Endothelial cell of umbilical vein (primary cell): ENCODE measurements around the gene EPS8L2. TPM values are rescaled to one million over a fixed set of nuclear protein-coding genes. Genes with fewer than 3 reads are reported as not detected.

Experiments
- BruUV-seq: library from RNA; stranded (reverse); fragments of 400-500 nt; replicated peaks from 2 replicates; lab custom pipeline; 2021; lab: Mats Ljungman, UMichigan
- CTCF ChIA-PET: fragments of 300-600, 350-600 bp; sonication (Branson Sonifier 250); formaldehyde crosslinking; loops from one replicate; lab custom pipeline; 2021; ENCODE audit warnings: antibody characterized with exemption, inconsistent platforms; lab: Charles Lee
- POLR2A ChIA-PET: fragments of 300-600, 350-600 bp; sonication (Branson Sonifier 250); formaldehyde crosslinking; loops from one replicate; lab custom pipeline; 2021; ENCODE audit warnings: antibody characterized with exemption, inconsistent platforms; lab: Charles Lee
- DNase-seq: peaks from one replicate; pipeline ENCODE4 v3.0.0-alpha.2; 2011; ENCODE audit warnings: low read depth, low spot score
- FAIRE-seq: peaks from 2 replicates; lab custom pipeline; 2011; peaks lifted over from hg19 to GRCh38; lab: Jason Lieb, UNC
- H2AFZ ChIP-seq: 2 replicates; pipeline ENCODE4 v1.6.0; 2012; ENCODE audit warnings: low read depth, low read length, control low read depth, inconsistent platforms
- H3K27ac ChIP-seq: 2 replicates; pipeline ENCODE4 v1.5.1; 2011; ENCODE audit warnings: low read depth, mild to moderate bottlenecking, control low read depth, low read length, moderate library complexity; ENCODE audit not compliant: insufficient read depth
- H3K27me3 ChIP-seq, 2 experiments: 2 replicates each; pipeline versions ENCODE4 v1.6.0 to v1.6.1; 2011; ENCODE audit warnings: low read length in 2 of 2, mixed read lengths in 1 of 2; ENCODE audit not compliant: control insufficient read depth in 2 of 2, insufficient read depth in 2 of 2
- H3K36me3 ChIP-seq, 2 experiments: 2 replicates in 1 of 2; 3 replicates in 1 of 2; pipeline ENCODE4 v1.5.1; 2011; ENCODE audit warnings: low read length in 2 of 2, mild to moderate bottlenecking in 1 of 2, moderate library complexity in 1 of 2; ENCODE audit not compliant: control insufficient read depth in 2 of 2, insufficient read depth in 2 of 2; ENCODE audit errors: extremely low read depth in 1 of 2
- H3K4me1 ChIP-seq: 3 replicates; pipeline ENCODE4 v1.5.1; 2011; ENCODE audit warnings: mild to moderate bottlenecking, low read length; ENCODE audit not compliant: control insufficient read depth, insufficient read depth; ENCODE audit errors: extremely low read depth
- H3K4me2 ChIP-seq: 2 replicates; pipeline ENCODE4 v1.6.1; 2011; ENCODE audit warnings: low read length, control low read depth, mixed read lengths; ENCODE audit not compliant: insufficient read depth
- H3K4me3 ChIP-seq, 3 experiments: fragments of 200-600 bp in 1 of 3; sonication (generic), shearing (Covaris generic) in 1 of 3; replicated peaks in 1 of 3; 2 replicates each; pipeline ENCODE4 v1.5.1; 2011 to 2016; ENCODE audit warnings: control low read depth in 3 of 3, low read length in 3 of 3, mild to moderate bottlenecking in 2 of 3, inconsistent platforms in 1 of 3, low read depth in 1 of 3, moderate library complexity in 1 of 3; ENCODE audit not compliant: insufficient read depth in 1 of 3
- H3K79me2 ChIP-seq: 2 replicates; pipeline ENCODE4 v1.6.0; 2012; ENCODE audit warnings: low read length, inconsistent platforms; ENCODE audit not compliant: control insufficient read depth, insufficient read depth
- H3K9ac ChIP-seq: replicated peaks from 2 replicates; pipeline ENCODE3; 2011; ENCODE audit warnings: low read length, control low read depth; ENCODE audit not compliant: insufficient read depth; ENCODE audit errors: extremely low read depth
- H3K9me1 ChIP-seq: replicated peaks from 3 replicates; pipeline ENCODE4 v1.6.0; 2011; ENCODE audit warnings: mild to moderate bottlenecking, low read length; ENCODE audit not compliant: control insufficient read depth, insufficient read depth; ENCODE audit errors: extremely low read depth
- H3K9me3 ChIP-seq: replicated peaks from 2 replicates; pipeline ENCODE4 v1.5.1; 2012; ENCODE audit warnings: low read length, inconsistent platforms; ENCODE audit not compliant: control insufficient read depth, insufficient read depth
- H4K20me1 ChIP-seq: replicated peaks from 2 replicates; pipeline ENCODE3; 2011; ENCODE audit warnings: mild to moderate bottlenecking, low read length; ENCODE audit not compliant: control insufficient read depth, insufficient read depth; ENCODE audit errors: extremely low read depth
- CTCF ChIP-seq, 2 donors: IDR thresholded peaks; 1 replicate in 1 of 2; 2 replicates in 1 of 2; pipeline ENCODE4 v1.5.1; 2011; ENCODE audit warnings: low read length in 2 of 2, mild to moderate bottlenecking in 2 of 2, moderate library complexity in 2 of 2, control low read depth in 1 of 2, inconsistent platforms in 1 of 2, low read depth in 1 of 2; ENCODE audit not compliant: insufficient read depth in 1 of 2; ENCODE audit errors: extremely low read depth in 1 of 2
- EZH2 ChIP-seq: IDR thresholded peaks from 2 replicates; pipeline ENCODE4 v1.6.1; 2012; ENCODE audit warnings: borderline replicate concordance, low read depth, mild to moderate bottlenecking, moderate library complexity, low read length, inconsistent platforms; ENCODE audit not compliant: severe bottlenecking
- FOS ChIP-seq: IDR thresholded peaks from 2 replicates; pipeline ENCODE4 v1.6.1; 2011; ENCODE audit warnings: mild to moderate bottlenecking, low read length, moderate library complexity, borderline replicate concordance; ENCODE audit not compliant: insufficient read depth
- GATA2 ChIP-seq: IDR thresholded peaks from 2 replicates; pipeline ENCODE4 v1.7.0; 2011; ENCODE audit warnings: low read depth, mild to moderate bottlenecking, moderate library complexity, mixed read lengths, low read length; ENCODE audit not compliant: insufficient read length, insufficient read depth
- JUN ChIP-seq: IDR thresholded peaks from 2 replicates; pipeline ENCODE4 v1.6.1; 2011; ENCODE audit warnings: borderline replicate concordance, low read depth; ENCODE audit not compliant: insufficient read length, insufficient read depth
- MAX ChIP-seq: IDR thresholded peaks from 2 replicates; pipeline ENCODE4 v1.6.1; 2011; ENCODE audit not compliant: insufficient read depth, insufficient read length
- MYC ChIP-seq: IDR thresholded peaks from one replicate; pipeline ENCODE4 v1.6.1; 2011; ENCODE audit warnings: mild to moderate bottlenecking, low read depth, low read length
- POLR2A ChIP-seq: IDR thresholded peaks from 2 replicates; pipeline ENCODE4 v1.6.1; 2012; ENCODE audit warnings: low read depth, mild to moderate bottlenecking, control low read depth, low read length
- POLR2AphosphoS5 ChIP-seq: IDR thresholded peaks from 2 replicates; pipeline ENCODE4 v1.6.1; 2012; ENCODE audit warnings: low read depth, mild to moderate bottlenecking, control low read depth, low read length, moderate library complexity; ENCODE audit not compliant: insufficient read depth
- dilution Hi-C: fragments of 300-500 bp; cut with MboI; formaldehyde crosslinking; loops from one replicate; pipeline ENCODE4 v1.15.0; 2019; ENCODE audit warnings: low sequenced_read_pairs; ENCODE audit not compliant: extremely low pct_ligation_motif_present
- intact Hi-C: fragments of 100-400 bp; cut with micrococcal nuclease; formaldehyde crosslinking; loops from one replicate; pipeline ENCODE4 v1.10.0; 2022
- polyA plus RNA-seq, 4 experiments: library from polyadenylated mRNA; depleted of rRNA in 3 of 4; stranded (reverse) in 3 of 4; unstranded in 1 of 4; fragments of >200 nt; gene quantifications; 2 replicates each; pipeline versions ENCODE4 v1.2.1 to v1.2.3, GENCODE V29; 2011 to 2012; ENCODE audit warnings: missing spikeins in 1 of 4
- total RNA-seq: library from RNA; stranded (reverse); gene quantifications from 2 replicates; pipeline ENCODE4 v1.2.3, GENCODE V29; 2021

Gene EPS8L2
- total and polyA plus RNA-seq, 2 donors (not counting 3 experiments of a cell fraction or from before 2014, with no cell fraction given) = 5.2 to 12.5 TPM

GRCh38 chr11:749731-750130 lies 43.7 kb downstream of the EPS8L2 start:
- H4K20me1 ChIP-seq = no peaks in the 10 kb centered on the region

More at GRCh38 chr11:749731-750130, 43.7 kb downstream of the EPS8L2 start:
- intact Hi-C loops = loop anchor here (2.0 kb wide), 1 partner anchor 27 kb away; the partner anchor contains the start of gene GATD1
- no peak for DNase-seq
- H3K4me3 ChIP-seq = no peak overlapping the region
- TF ChIP-seq MAX (no peak), POLR2A (no peak), CTCF (IDR thresholded peaks at IDR 0.05; ENCODE audit: extremely low read depth in 1 of 2, insufficient read depth in 1 of 2, low read depth in 1 of 2, low read length in 2 of 2) (no peak), FOS (no peak), EZH2 (no peak), JUN (no peak), GATA2 (no peak), POLR2AphosphoS5 (no peak), MYC (no peak)
- H3K9me3 ChIP-seq = no peaks in the 10 kb centered on the region
- H3K9me1 ChIP-seq = no peaks in the 10 kb centered on the region
- H3K4me1 ChIP-seq = peaks cover 17% of the 10 kb centered on the region
- FAIRE-seq = no peak
- POLR2A ChIA-PET = no interaction called here
- CTCF ChIA-PET = interaction anchor here (1.2 to 5.6 kb wide), 3 partner anchors 10 to 34 kb away, joined by 3 to 26 read pairs (median 6); no protein-coding TSS in a partner anchor
- no peaks in the 10 kb centered on the region for H3K36me3 ChIP-seq
- no TSS peak for BruUV-seq
- H3K79me2 ChIP-seq = peaks cover 66% of the 10 kb centered on the region
- H3K27me3 ChIP-seq = no peaks in the 10 kb centered on the region
- H3K27ac ChIP-seq = no peak overlapping the region
- no peak overlapping the region for H3K9ac ChIP-seq
- H3K4me2 ChIP-seq = no peak overlapping the region
- dilution Hi-C loops = no loop called here
- no peak overlapping the region for H2AFZ ChIP-seq
